IMR-90 (cell line): Measurements from ENCODE around the gene ELOVL2. TPM values are rescaled to one million over a fixed set of nuclear protein-coding genes. Genes with fewer than 3 reads are reported as not detected.

ENCODE experiments used
- ATAC-seq: fragments of 200-7000 bp; cut with Tn5 transposase; 2 replicates; pipeline ENCODE4 v1.9.1; 2020; ENCODE audit warnings: low read depth, mild to moderate bottlenecking, moderate library complexity
- BruUV-seq: library from RNA; stranded (reverse); fragments of 400-500 nt; replicated peaks from 2 replicates; lab custom pipeline; 2021; lab: Mats Ljungman, UMichigan
- CTCF ChIA-PET: fragments of 300-600 bp; formaldehyde crosslinking; extraction: SDS; loops from one replicate; lab custom pipeline; 2021; ENCODE audit warnings: antibody characterized with exemption; lab: Yijun Ruan, JAX
- POLR2A ChIA-PET: fragments of 300-600 bp; sonication (Branson Sonifier 250); formaldehyde crosslinking; loops from one replicate; lab custom pipeline; 2022; ENCODE audit warnings: antibody characterized with exemption; ENCODE audit not compliant: unreplicated experiment; lab: Charles Lee
- DNase-seq: peaks from one replicate; pipeline ENCODE4 v3.0.0; 2013
- H2AFZ ChIP-seq: replicated peaks from 2 replicates; pipeline ENCODE3; 2013; ENCODE audit warnings: low read length, mild to moderate bottlenecking; ENCODE audit not compliant: poor library complexity
- H2AK5ac ChIP-seq: 2 replicates; pipeline ENCODE4 v1.6.1; 2013; ENCODE audit warnings: low read depth, low read length, inconsistent platforms
- H2AK9ac ChIP-seq: replicated peaks from 2 replicates; pipeline ENCODE3; 2013; ENCODE audit warnings: mild to moderate bottlenecking, low read depth, low read length, moderate library complexity; ENCODE audit not compliant: poor library complexity
- H2BK120ac ChIP-seq: 2 replicates; pipeline ENCODE4 v1.6.1; 2013; ENCODE audit warnings: low read depth, low read length, inconsistent platforms
- H2BK15ac ChIP-seq: 3 replicates; pipeline ENCODE4 v1.6.1; 2013; ENCODE audit warnings: low read depth, low read length, inconsistent platforms
- H2BK20ac ChIP-seq: 2 replicates; pipeline ENCODE4 v1.6.1; 2013; ENCODE audit warnings: low read depth, mild to moderate bottlenecking, inconsistent platforms, low read length, moderate library complexity
- H2BK5ac ChIP-seq: 2 replicates; pipeline ENCODE4 v1.6.1; 2013; ENCODE audit warnings: mild to moderate bottlenecking, low read depth, low read length, inconsistent platforms; ENCODE audit not compliant: poor library complexity, severe bottlenecking
- H3K14ac ChIP-seq: replicated peaks from 2 replicates; pipeline ENCODE4 v1.6.1; 2013; ENCODE audit warnings: low read depth, low read length, inconsistent platforms
- H3K18ac ChIP-seq: 2 replicates; pipeline ENCODE4 v1.6.1; 2013; ENCODE audit warnings: low read depth, low read length, control low read depth
- H3K23ac ChIP-seq: 2 replicates; pipeline ENCODE4 v1.6.1; 2013; ENCODE audit warnings: low read depth, low read length, inconsistent platforms
- H3K27ac ChIP-seq: 2 replicates; pipeline ENCODE4 v1.5.1; 2013; ENCODE audit warnings: mild to moderate bottlenecking, control low read depth, low read length; ENCODE audit not compliant: insufficient read depth
- H3K27me3 ChIP-seq: 2 replicates; pipeline ENCODE4 v1.6.1; 2013; ENCODE audit warnings: low read length; ENCODE audit not compliant: control insufficient read depth, insufficient read depth
- H3K36me3 ChIP-seq: 2 replicates; pipeline ENCODE4 v1.6.1; 2013; ENCODE audit warnings: low read length, mixed read lengths; ENCODE audit not compliant: control insufficient read depth, insufficient read depth
- H3K4ac ChIP-seq: 2 replicates; pipeline ENCODE4 v1.6.1; 2013; ENCODE audit warnings: low read depth, low read length, inconsistent platforms
- H3K4me1 ChIP-seq: 2 replicates; pipeline ENCODE4 v1.6.1; 2013; ENCODE audit warnings: low read length, mixed read lengths; ENCODE audit not compliant: control insufficient read depth, insufficient read depth
- H3K4me2 ChIP-seq: 2 replicates; pipeline ENCODE4 v1.6.1; 2013; ENCODE audit warnings: low read depth, mild to moderate bottlenecking, control low read depth, low read length, moderate library complexity
- H3K4me3 ChIP-seq: 2 replicates; pipeline ENCODE4 v1.5.1; 2013; ENCODE audit warnings: low read depth, mild to moderate bottlenecking, control low read depth, low read length, moderate library complexity; ENCODE audit not compliant: insufficient read depth
- H3K56ac ChIP-seq: 2 replicates; pipeline ENCODE4 v1.6.1; 2013; ENCODE audit warnings: low read length, inconsistent platforms; ENCODE audit not compliant: insufficient read depth; ENCODE audit errors: extremely low read depth
- H3K79me1 ChIP-seq, 2 experiments: 2 replicates each; pipeline ENCODE4 v1.6.1; 2013; ENCODE audit warnings: low read length in 2 of 2, inconsistent platforms in 1 of 2, low read depth in 1 of 2
- H3K9ac ChIP-seq: 2 replicates; pipeline ENCODE4 v1.6.1; 2013; ENCODE audit warnings: low read depth, low read length, control low read depth
- H3K9me1 ChIP-seq: 2 replicates; pipeline ENCODE4 v1.6.1; 2013; ENCODE audit warnings: low read length, inconsistent platforms; ENCODE audit not compliant: insufficient read depth
- H3K9me3 ChIP-seq: 2 replicates; pipeline ENCODE4 v1.6.1; 2013; ENCODE audit warnings: low read length; ENCODE audit not compliant: control insufficient read depth, insufficient read depth
- H4K20me1 ChIP-seq: 2 replicates; pipeline ENCODE4 v1.6.1; 2013; ENCODE audit warnings: low read length, inconsistent platforms; ENCODE audit not compliant: insufficient read depth
- H4K5ac ChIP-seq: 2 replicates; pipeline ENCODE4 v1.6.1; 2013; ENCODE audit warnings: mild to moderate bottlenecking, low read depth, low read length, control low read depth
- H4K8ac ChIP-seq, 2 experiments: 2 replicates each; pipeline ENCODE4 v1.6.1; 2013; ENCODE audit warnings: low read depth in 2 of 2, low read length in 2 of 2, control low read depth in 1 of 2, inconsistent platforms in 1 of 2
- H4K91ac ChIP-seq: 2 replicates; pipeline ENCODE4 v1.6.1; 2013; ENCODE audit warnings: low read depth, low read length, inconsistent platforms; ENCODE audit not compliant: insufficient read depth
- BHLHE40 ChIP-seq: fragments of 150-350 bp; IDR thresholded peaks from 2 replicates; pipeline ENCODE4 v1.6.1; 2016; ENCODE audit warnings: mild to moderate bottlenecking, low read depth, low read length
- CHD1 ChIP-seq: IDR thresholded peaks from 2 replicates; pipeline ENCODE4 v1.6.1; 2012; ENCODE audit warnings: low read depth, low read length, improper control_type of control experiment
- MAFK ChIP-seq: IDR thresholded peaks from 2 replicates; pipeline ENCODE4 v1.6.1; 2012; ENCODE audit warnings: low read depth, low read length, improper control_type of control experiment
- MAZ ChIP-seq: IDR thresholded peaks from 2 replicates; pipeline ENCODE4 v1.6.1; 2012; ENCODE audit warnings: low read depth, mild to moderate bottlenecking, low read length, improper control_type of control experiment, moderate library complexity, borderline replicate concordance
- MXI1 ChIP-seq: IDR thresholded peaks from 2 replicates; pipeline ENCODE4 v1.6.1; 2012; ENCODE audit warnings: low read depth, mild to moderate bottlenecking, low read length, moderate library complexity, borderline replicate concordance
- NFE2L2 ChIP-seq: fragments of 150-350 bp; IDR thresholded peaks from 2 replicates; pipeline ENCODE4 v1.6.1; 2016; ENCODE audit warnings: low read depth, mild to moderate bottlenecking, low read length
- POLR2A ChIP-seq: IDR thresholded peaks from 2 replicates; pipeline ENCODE4 v1.6.1; 2012; ENCODE audit warnings: mild to moderate bottlenecking, low read depth, low read length
- RAD21 ChIP-seq: IDR thresholded peaks from 2 replicates; pipeline ENCODE4 v1.6.1; 2012; ENCODE audit warnings: low read length, improper control_type of control experiment
- RCOR1 ChIP-seq: IDR thresholded peaks from 2 replicates; pipeline ENCODE4 v1.6.1; 2012; ENCODE audit warnings: mild to moderate bottlenecking, low read length, improper control_type of control experiment; ENCODE audit not compliant: insufficient replicate concordance
- RFX5 ChIP-seq: IDR thresholded peaks from 2 replicates; pipeline ENCODE4 v1.8.0; 2012; ENCODE audit warnings: low read depth, mild to moderate bottlenecking, low read length, moderate library complexity
- SMC3 ChIP-seq: fragments of 150-350 bp; IDR thresholded peaks from 2 replicates; pipeline ENCODE4 v1.6.1; 2016; ENCODE audit warnings: low read depth, mild to moderate bottlenecking, antibody characterized with exemption, low read length, moderate library complexity
- WGBS, 2 experiments: methylation state at CpG; one replicate each; pipeline versions ENCODE4 v1.1.5 to v1.1.7; 2013; ENCODE audit warnings: missing lambda C conversion rate in 2 of 2; ENCODE audit not compliant: insufficient read length in 1 of 2; ENCODE audit errors: extremely low coverage in 2 of 2; 5-methylcytosine and 5-hydroxymethylcytosine counted together
- dilution Hi-C: fragments of 300-500 bp; cut with HindIII; formaldehyde crosslinking; loops from one replicate; pipeline ENCODE4 v1.14.3; 2018; ENCODE audit warnings: low sequenced_read_pairs; ENCODE audit not compliant: unreplicated experiment
- in situ Hi-C: fragments of 300-500 bp; cut with MboI; formaldehyde crosslinking; loops from 3 replicates; pipeline ENCODE4 v1.14.3; 2019; ENCODE audit warnings: low sequenced_read_pairs, inconsistent platforms, mixed read lengths
- intact Hi-C: fragments of 100-400 bp; cut with micrococcal nuclease; formaldehyde crosslinking; loops from 2 replicates; pipeline ENCODE4 v1.10.0; 2022
- polyA plus RNA-seq, 3 experiments: library from polyadenylated mRNA; depleted of rRNA; stranded (reverse); fragments of >200 nt; gene quantifications; 2 replicates each; pipeline ENCODE4 v1.2.3, GENCODE V29; 2012; ENCODE audit warnings: low replicate concordance in 1 of 3
- total RNA-seq: library from RNA; depleted of rRNA; stranded (reverse); fragments of >200 nt; gene quantifications from 2 replicates; pipeline ENCODE4 v1.2.3, GENCODE V29; 2012
- TF ChIP-seq, protein P1 (sequence below): fragments of 150-350 bp; IDR thresholded peaks from 2 replicates; pipeline ENCODE4 v1.6.1; 2016; ENCODE audit warnings: low read depth, mild to moderate bottlenecking, low read length, moderate library complexity, borderline replicate concordance
- TF ChIP-seq, protein P2 (sequence below): conservative IDR thresholded peaks from 2 replicates; pipeline ENCODE4 v1.5.1; 2012; ENCODE audit warnings: mild to moderate bottlenecking, low read depth, low read length, improper control_type of control experiment

The ELOVL2 gene
- total and polyA plus RNA-seq, 2 of the 4 experiments (the other 2 are of a cell fraction), result 6.3 to 7.9 TPM

DNA sequence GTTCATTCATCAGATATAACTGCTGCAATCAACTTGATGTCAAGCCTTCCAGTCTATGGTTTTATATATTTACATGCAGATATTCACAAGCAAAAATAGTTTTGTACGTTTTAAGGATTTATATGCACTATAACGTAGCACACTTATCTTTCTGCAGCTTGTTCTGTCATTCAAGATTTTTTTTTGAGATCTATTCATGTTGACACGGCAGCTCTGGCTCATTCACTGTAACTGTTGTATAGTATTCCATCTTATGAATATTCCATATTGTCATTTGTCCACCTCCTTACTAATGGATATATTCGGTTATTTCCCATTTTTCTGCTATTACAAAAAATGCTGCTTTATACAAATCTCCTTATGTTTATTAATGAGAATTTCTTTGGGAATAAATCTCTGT lies 13.2 kb downstream of the ELOVL2 start:
- H4K91ac ChIP-seq, result no peak overlapping the region
- no CpG with 5 or more reads among the region's 4 CpGs for WGBS, 2 experiments
- H4K20me1 ChIP-seq, result no peaks in the 10 kb centered on the region
- peaks cover 6% of the 10 kb centered on the region for H3K4me1 ChIP-seq
- H2BK5ac ChIP-seq, result no peak overlapping the region
- H3K18ac ChIP-seq, result no peak overlapping the region
- H3K9ac ChIP-seq, result no peak overlapping the region
- H3K4ac ChIP-seq, result no peak overlapping the region
- H4K5ac ChIP-seq, result no peak overlapping the region
- no peak overlapping the region for H3K56ac ChIP-seq
- no peak overlapping the region for H3K23ac ChIP-seq
- in situ Hi-C loops, result no loop called here
- no peak overlapping the region for H2AFZ ChIP-seq
- H3K36me3 ChIP-seq, result no peaks in the 10 kb centered on the region
- no peak overlapping the region for H3K4me2 ChIP-seq
- no peak overlapping the region for H2BK15ac ChIP-seq
- no peaks in the 10 kb centered on the region for H3K9me3 ChIP-seq
- H4K8ac ChIP-seq, result no peak overlapping the region
- no peak overlapping the region for H3K27ac ChIP-seq
- no peak overlapping the region for H2AK5ac ChIP-seq
- no peaks in the 10 kb centered on the region for H3K27me3 ChIP-seq
- TF ChIP-seq, protein P1, sequence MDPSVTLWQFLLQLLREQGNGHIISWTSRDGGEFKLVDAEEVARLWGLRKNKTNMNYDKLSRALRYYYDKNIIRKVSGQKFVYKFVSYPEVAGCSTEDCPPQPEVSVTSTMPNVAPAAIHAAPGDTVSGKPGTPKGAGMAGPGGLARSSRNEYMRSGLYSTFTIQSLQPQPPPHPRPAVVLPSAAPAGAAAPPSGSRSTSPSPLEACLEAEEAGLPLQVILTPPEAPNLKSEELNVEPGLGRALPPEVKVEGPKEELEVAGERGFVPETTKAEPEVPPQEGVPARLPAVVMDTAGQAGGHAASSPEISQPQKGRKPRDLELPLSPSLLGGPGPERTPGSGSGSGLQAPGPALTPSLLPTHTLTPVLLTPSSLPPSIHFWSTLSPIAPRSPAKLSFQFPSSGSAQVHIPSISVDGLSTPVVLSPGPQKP, result no peak
- TF ChIP-seq NFE2L2 (no peak), MXI1 (no peak), MAFK (no peak), SMC3 (no peak), RCOR1 (no peak), POLR2A (no peak), MAZ (no peak), BHLHE40 (no peak), RAD21 (no peak), CHD1 (no peak), RFX5 (no peak)
- TF ChIP-seq, protein P2, sequence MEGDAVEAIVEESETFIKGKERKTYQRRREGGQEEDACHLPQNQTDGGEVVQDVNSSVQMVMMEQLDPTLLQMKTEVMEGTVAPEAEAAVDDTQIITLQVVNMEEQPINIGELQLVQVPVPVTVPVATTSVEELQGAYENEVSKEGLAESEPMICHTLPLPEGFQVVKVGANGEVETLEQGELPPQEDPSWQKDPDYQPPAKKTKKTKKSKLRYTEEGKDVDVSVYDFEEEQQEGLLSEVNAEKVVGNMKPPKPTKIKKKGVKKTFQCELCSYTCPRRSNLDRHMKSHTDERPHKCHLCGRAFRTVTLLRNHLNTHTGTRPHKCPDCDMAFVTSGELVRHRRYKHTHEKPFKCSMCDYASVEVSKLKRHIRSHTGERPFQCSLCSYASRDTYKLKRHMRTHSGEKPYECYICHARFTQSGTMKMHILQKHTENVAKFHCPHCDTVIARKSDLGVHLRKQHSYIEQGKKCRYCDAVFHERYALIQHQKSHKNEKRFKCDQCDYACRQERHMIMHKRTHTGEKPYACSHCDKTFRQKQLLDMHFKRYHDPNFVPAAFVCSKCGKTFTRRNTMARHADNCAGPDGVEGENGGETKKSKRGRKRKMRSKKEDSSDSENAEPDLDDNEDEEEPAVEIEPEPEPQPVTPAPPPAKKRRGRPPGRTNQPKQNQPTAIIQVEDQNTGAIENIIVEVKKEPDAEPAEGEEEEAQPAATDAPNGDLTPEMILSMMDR, result no peak
- no peaks in the 10 kb centered on the region for H3K9me1 ChIP-seq
- H3K14ac ChIP-seq, result no peak overlapping the region
- BruUV-seq, result no TSS peak
- peaks cover 0 to 6% of the 10 kb centered on the region in 2 experiments; a peak in 2 of 4 replicates for H3K79me1 ChIP-seq
- no peak overlapping the region for H3K4me3 ChIP-seq
- no peak overlapping the region for H2BK20ac ChIP-seq
- H2AK9ac ChIP-seq, result no peak overlapping the region
- no peak for DNase-seq
- ChIA-PET POLR2A (no interaction called here), CTCF (no interaction called here)
- ATAC-seq, result no peak
- no peak overlapping the region for H2BK120ac ChIP-seq
- dilution Hi-C loops, result no loop called here
- intact Hi-C loops, result no loop called here
